ENCODE data around the gene RPTOR.

The RPTOR gene

GRCh38 chr17:80902963-80903611 lies 358.4 kb downstream of the RPTOR start:
- no peak for TF ChIP-seq CTCF (IDR thresholded peaks at IDR 0.05; ENCODE audit: insufficient read depth, missing control alignments)
- no peak for DNase-seq (ENCODE audit: insufficient read length, low spot score)
- no peak for FAIRE-seq

DNA sequence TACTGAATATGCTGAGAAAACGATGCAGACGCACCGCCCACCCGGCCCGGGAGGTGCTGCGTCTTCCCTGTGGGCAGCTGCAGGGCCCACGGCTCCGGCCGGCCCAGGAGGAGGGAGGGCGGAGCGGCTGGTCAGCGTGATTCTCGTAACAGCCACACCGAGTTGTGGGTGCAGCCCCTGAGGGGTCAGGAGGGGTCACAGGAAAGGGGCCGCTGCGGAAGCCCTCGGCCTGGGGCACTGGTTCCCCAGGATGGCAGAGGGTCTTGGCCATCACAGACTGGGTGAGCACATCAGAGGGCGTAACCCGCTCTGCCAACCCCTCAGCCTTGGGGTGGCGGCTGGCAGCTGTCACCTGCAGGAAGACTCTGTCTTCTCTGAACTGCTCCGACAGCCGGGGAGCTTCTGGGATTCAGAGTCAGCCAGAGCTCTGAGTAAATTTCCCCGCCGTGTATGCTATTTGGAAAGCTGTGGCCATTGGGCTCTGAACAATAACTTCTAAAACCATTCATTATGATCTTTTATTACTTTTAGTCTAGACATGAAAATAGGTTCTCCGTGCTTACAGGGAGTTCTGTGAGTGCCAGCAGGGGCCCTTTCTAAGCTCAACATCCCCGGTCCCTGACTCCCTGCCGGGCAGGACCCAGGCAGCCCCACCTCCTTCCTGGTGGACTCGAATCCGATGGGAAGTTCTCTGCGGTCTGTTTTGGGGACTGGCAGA lies 359.6 kb downstream of the RPTOR start:
- DNase-seq (ENCODE audit: insufficient read length, low spot score): no peak
- TF ChIP-seq CTCF (IDR thresholded peaks at IDR 0.05; ENCODE audit: insufficient read depth, missing control alignments): no peak
- FAIRE-seq: no peak

GRCh38 chr17:80905586-80906230 lies 361.1 kb downstream of the RPTOR start:
- FAIRE-seq: no peak
- DNase-seq (ENCODE audit: insufficient read length, low spot score): no peak

DNA sequence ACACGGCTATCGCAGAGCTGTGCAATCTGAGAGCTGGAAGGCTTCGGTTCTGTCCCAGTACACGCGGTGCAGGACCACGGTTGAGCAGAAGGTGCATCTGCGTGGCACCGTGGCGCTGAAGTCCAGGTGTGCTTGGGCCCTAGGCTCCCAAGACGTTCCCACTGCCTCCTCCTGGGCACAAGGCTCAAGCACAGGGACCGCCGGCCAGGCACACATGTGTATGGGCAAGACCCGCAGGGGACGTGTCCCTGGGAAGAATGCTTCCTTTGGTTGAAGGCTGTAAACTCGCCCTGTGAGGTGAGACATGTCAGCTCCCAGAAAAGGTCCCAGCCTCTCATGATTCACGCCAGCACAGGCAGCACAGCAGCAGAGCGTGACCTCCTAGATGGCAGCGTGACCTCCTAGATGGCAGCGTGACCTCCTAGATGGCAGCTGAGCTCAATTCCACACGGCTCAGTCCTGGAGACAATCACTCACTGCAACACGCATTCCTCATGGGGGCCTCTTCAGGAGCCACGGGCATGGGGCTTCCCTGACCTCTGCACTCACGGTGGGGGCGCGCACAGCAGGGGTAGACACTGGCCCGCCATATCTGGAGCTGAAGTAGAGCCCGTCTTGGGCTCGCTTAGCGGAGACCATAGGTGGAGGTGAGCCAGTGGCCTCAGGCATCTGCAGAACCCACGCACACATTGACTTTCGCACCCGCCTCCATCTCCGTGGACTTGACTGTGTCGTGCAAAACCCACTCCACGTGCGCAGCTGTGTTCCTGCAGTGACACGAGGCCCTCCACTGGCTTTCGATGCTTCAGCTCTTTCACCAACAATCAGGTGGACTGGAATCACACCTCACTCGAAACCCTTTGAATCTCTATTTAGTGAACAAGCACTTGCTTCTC lies 362.0 kb downstream of the RPTOR start:
- FAIRE-seq (no peak), DNase-seq (ENCODE audit: insufficient read length, low spot score) (no peak)
- no peak for TF ChIP-seq CTCF (IDR thresholded peaks at IDR 0.05; ENCODE audit: insufficient read depth, missing control alignments)

More at GRCh38 chr17:80905586-80906230, 361.1 kb downstream of the RPTOR start:
- TF ChIP-seq CTCF (IDR thresholded peaks at IDR 0.05; ENCODE audit: insufficient read depth, missing control alignments): no peak

GRCh38 chr17:80907281-80907680 lies 362.6 kb downstream of the RPTOR start:
- no peak for DNase-seq (ENCODE audit: insufficient read length, low spot score)
- TF ChIP-seq CTCF (IDR thresholded peaks at IDR 0.05; ENCODE audit: insufficient read depth, missing control alignments): no peak
- FAIRE-seq: no peak

DNA sequence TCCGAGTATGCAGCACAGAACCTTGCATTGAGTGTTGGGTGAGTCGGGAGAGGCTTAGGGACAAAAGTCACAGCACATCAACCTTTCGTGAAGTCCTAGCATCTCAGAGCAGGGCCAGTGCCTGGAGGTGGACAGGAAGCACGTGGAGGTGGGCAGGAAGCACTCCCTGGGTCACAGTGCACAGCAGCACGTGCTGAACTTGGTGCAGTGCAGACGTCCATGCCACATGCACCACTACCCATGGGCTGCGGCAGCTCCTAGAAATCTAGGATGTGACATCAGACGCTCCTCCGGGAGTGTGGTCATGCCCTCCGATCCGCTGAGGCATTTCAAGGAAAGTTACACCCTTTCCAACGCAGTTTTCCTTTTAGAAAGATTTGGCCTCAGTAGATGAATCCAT lies 363.6 kb downstream of the RPTOR start:
- TF ChIP-seq CTCF (IDR thresholded peaks at IDR 0.05; ENCODE audit: insufficient read depth, missing control alignments): no peak
- FAIRE-seq (no peak), DNase-seq (ENCODE audit: insufficient read length, low spot score) (no peak)
